Measurements from ENCODE around the gene LRP1B.

LRP1B gene

GRCh38 chr2:140998017-140998416, 1132.8 kb downstream of the LRP1B start:
- Histone ChIP-seq H3K36me3 (ENCODE audit: insufficient read depth, low read length) (no peaks in the 10 kb centered on the region), H3K9me3 (ENCODE audit: insufficient read depth, low read depth, low read length) (no peaks in the 10 kb centered on the region), H2AFZ (ENCODE audit: low read length) (no peak overlapping the region), H3K27me3 (ENCODE audit: insufficient read depth, low read length, poor library complexity, severe bottlenecking) (no peaks in the 10 kb centered on the region), H3K9me2 (replicated peaks; ENCODE audit: low read depth, low read length) (no peaks in the 10 kb centered on the region), H4K20me1 (ENCODE audit: insufficient read depth, low read length, poor library complexity, severe bottlenecking) (no peaks in the 10 kb centered on the region), H3K4me2 (ENCODE audit: low read depth, low read length, poor library complexity, severe bottlenecking) (no peak overlapping the region), H3K9ac (ENCODE audit: low read depth, low read length, poor library complexity, severe bottlenecking) (no peak overlapping the region), H3K4me3 (ENCODE audit: low read length, poor library complexity, severe bottlenecking) (no peak overlapping the region), H3K4me1 (ENCODE audit: insufficient read depth, low read length, poor library complexity, severe bottlenecking) (no peaks in the 10 kb centered on the region), H3F3A (ENCODE audit: low read depth) (no peaks in the 10 kb centered on the region), H3K79me2 (ENCODE audit: insufficient read depth, low read length) (no peaks in the 10 kb centered on the region)
- TF ChIP-seq CTCF (conservative IDR thresholded peaks at IDR 0.05; ENCODE audit: low read length) (no peak), EZH2phosphoT487 (IDR thresholded peaks at IDR 0.05; ENCODE audit: borderline replicate concordance) (no peak)

- H2AFZ ChIP-seq (ENCODE audit: low read length) = no peak overlapping the region
- H3K79me2 ChIP-seq (ENCODE audit: insufficient read depth, low read length) = no peaks in the 10 kb centered on the region
- TF ChIP-seq CTCF (conservative IDR thresholded peaks at IDR 0.05; ENCODE audit: low read length) (no peak), EZH2phosphoT487 (IDR thresholded peaks at IDR 0.05; ENCODE audit: borderline replicate concordance) (no peak)
- no peaks in the 10 kb centered on the region for H3K27me3 ChIP-seq (ENCODE audit: insufficient read depth, low read length, poor library complexity, severe bottlenecking)
- H3K4me1 ChIP-seq (ENCODE audit: insufficient read depth, low read length, poor library complexity, severe bottlenecking) = no peaks in the 10 kb centered on the region
- no peak overlapping the region for H3K4me2 ChIP-seq (ENCODE audit: low read depth, low read length, poor library complexity, severe bottlenecking)
- H3K9ac ChIP-seq (ENCODE audit: low read depth, low read length, poor library complexity, severe bottlenecking) = no peak overlapping the region
- H4K20me1 ChIP-seq (ENCODE audit: insufficient read depth, low read length, poor library complexity, severe bottlenecking) = no peaks in the 10 kb centered on the region
- H3K4me3 ChIP-seq (ENCODE audit: low read length, poor library complexity, severe bottlenecking) = no peak overlapping the region
- H3K9me2 ChIP-seq (replicated peaks; ENCODE audit: low read depth, low read length) = no peaks in the 10 kb centered on the region
- H3F3A ChIP-seq (ENCODE audit: low read depth) = no peaks in the 10 kb centered on the region
- H3K36me3 ChIP-seq (ENCODE audit: insufficient read depth, low read length) = no peaks in the 10 kb centered on the region
- H3K9me3 ChIP-seq (ENCODE audit: insufficient read depth, low read depth, low read length) = no peaks in the 10 kb centered on the region
Observed at GRCh38 chr2:140994856-140995255, 1136.0 kb downstream of the LRP1B start.

- Histone ChIP-seq H4K20me1 (ENCODE audit: insufficient read depth, low read length, poor library complexity, severe bottlenecking) (no peaks in the 10 kb centered on the region), H2AFZ (ENCODE audit: low read length) (no peak overlapping the region), H3K36me3 (ENCODE audit: insufficient read depth, low read length) (no peaks in the 10 kb centered on the region), H3K4me3 (ENCODE audit: low read length, poor library complexity, severe bottlenecking) (no peak overlapping the region), H3K9me3 (ENCODE audit: insufficient read depth, low read depth, low read length) (no peaks in the 10 kb centered on the region), H3K4me2 (ENCODE audit: low read depth, low read length, poor library complexity, severe bottlenecking) (no peak overlapping the region), H3K27me3 (ENCODE audit: insufficient read depth, low read length, poor library complexity, severe bottlenecking) (no peaks in the 10 kb centered on the region), H3K9me2 (replicated peaks; ENCODE audit: low read depth, low read length) (no peaks in the 10 kb centered on the region), H3K4me1 (ENCODE audit: insufficient read depth, low read length, poor library complexity, severe bottlenecking) (no peaks in the 10 kb centered on the region), H3F3A (ENCODE audit: low read depth) (no peaks in the 10 kb centered on the region), H3K79me2 (ENCODE audit: insufficient read depth, low read length) (no peaks in the 10 kb centered on the region), H3K9ac (ENCODE audit: low read depth, low read length, poor library complexity, severe bottlenecking) (no peak overlapping the region)
- TF ChIP-seq CTCF (conservative IDR thresholded peaks at IDR 0.05; ENCODE audit: low read length) (no peak), EZH2phosphoT487 (IDR thresholded peaks at IDR 0.05; ENCODE audit: borderline replicate concordance) (no peak)
Observed at GRCh38 chr2:140990416-140990815, 1140.4 kb downstream of the LRP1B start.
